ENCODE results near the gene PDLIM3.

The PDLIM3 gene

DNA sequence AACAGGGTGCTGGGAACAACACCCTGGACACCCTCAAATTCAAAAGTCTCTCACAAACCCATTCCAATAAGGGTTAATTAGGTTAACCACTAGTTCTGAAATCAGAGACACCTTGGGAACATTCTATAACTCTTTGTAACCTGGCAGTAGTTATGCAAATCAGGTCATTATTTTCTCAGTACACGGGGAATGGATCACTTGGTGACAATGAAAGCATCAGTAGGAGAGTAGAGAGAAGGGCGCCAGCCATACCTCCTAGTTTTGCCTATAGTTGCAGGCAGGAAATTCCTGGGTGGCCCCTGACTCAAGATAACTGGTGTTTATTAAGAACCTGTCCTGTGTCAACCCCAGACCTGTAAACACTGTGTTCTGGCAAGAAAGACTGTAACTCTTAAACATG, 66.3 kb downstream of the PDLIM3 start:
- ATAC-seq = no peak

DNA sequence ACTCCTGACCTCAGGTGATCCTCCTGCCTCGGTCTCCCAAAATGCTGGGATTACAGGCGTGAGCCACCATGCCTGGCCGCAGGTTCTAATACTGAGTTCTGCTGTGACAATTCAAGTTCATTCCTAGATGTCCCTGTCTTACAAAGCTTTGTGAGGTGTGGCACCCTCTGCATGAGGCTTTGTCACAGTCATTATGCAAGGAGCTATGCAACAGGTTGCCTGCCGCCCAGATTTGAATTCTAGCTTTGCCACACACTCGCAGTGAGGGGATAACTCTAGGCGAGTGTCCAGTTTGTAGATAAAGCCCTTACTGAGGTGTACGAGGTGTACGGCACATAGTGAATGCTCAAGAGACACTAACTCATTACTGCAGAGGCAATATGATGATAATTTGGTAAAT, 67.3 kb downstream of the PDLIM3 start:
- no peak for ATAC-seq

DNA sequence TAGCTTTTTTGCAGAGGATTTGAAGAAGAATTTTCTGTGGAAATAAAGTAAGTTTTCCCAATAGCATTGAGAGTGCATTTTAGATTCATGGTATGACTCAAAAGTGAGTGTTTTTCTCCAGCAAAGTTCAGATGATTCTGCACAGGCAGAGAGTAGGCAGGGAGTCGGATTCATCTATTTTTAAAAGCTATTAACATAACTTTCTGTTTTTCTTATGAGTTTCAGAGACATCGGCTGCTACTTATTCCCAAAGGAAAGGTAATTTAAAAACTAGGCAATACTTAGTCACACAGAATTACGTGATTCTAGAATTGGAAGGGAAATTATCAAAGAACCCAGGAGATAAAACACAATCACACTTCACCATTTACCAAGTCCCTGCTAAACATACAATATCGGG, 68.2 kb downstream of the PDLIM3 start:
- no peak for ATAC-seq

DNA sequence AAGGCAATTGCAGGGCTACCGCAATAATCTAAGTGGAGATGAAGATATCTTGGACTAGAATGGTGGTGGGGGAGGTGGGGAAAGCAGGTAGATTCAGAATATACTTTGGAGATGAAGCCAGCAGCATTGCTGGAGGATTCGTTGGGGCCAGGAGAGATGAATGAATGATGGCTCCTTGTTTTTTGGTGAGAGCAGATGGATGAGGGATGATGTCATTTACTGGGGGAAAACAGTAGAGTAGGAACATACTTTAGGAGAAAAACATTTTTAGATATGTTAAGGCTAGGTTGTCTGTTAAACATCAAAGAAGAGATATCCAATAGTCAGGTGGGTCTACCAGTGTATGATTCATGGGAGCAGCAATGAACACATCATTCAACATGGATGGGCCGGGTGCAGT, 69.6 kb downstream of the PDLIM3 start:
- ATAC-seq = no peak

DNA sequence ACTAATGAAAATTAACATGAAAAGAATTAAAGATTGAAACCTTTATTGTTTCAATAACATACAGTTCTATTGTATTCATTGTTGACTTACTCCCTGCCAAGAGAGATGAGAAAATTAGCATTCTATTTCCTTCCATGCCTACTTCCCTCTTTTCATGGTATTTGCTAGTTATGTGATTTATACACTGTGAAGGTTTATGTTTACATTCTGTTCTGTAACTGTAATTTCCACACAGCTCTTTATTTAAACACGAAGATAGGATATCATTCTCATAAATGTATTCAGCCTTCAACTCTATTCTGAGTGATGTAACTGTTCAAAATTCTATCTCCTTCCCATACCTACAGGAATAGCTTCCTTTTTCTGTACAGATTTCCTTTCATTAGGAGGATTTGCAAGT, 70.4 kb downstream of the PDLIM3 start:
- ATAC-seq = no peak

DNA sequence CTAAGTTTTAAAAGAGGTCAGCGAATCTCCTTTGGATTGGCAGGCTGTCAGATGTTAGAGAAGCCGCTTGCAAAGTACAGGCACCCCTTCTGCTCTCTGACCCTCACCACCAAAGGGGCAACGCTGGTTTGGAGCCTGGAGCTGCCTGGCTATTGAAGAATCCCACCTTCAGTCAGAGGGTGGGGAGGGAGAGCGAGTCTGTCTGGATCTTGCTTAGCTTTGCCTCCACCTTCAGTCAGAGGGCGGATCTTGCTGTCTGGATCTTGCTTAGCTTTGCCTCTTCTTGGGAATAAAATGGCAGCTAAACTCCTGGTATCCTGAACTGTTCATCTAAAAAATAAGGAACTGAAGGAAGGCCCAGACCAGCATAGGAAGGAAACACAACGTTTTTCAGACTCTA, 71.1 kb downstream of the PDLIM3 start:
- no peak for ATAC-seq

DNA sequence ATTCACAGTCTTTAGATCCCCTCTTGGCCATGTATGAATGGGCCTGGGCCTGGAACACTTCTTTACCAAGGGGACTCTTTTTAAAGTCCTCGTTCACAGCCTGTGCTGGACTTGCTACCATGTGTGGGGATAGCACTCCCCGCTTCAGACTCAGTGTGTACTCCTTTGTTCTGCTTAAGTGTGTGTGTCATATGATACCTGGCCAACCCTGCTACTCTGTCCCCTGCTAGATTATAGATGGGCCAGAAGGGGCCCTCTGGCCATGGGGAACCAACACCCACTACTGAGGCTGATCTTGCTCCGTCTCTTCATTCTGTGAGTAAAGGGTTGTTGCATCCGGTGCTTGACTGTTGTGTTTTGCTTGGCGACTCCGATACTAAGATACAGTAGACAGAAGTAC, 71.8 kb downstream of the PDLIM3 start:
- ATAC-seq = no peak

DNA sequence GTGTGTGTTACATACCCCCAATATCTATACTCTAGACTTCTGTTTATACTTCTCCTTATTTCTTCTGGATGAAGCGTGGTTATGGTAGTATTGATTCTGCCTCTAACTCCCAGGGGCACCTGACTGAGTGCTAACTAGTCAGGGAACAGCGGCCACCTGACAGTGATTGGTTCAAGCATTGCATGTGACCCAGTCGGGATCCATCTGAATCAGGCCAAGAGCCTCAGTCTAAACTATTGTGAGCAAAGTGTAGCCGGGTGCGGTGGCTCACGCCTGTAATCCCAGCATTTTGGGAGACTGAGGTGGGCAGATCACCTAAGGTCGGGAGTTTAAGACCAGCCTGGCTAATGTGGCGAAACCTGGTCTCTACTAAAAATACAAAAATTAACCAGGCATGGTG, 73.7 kb downstream of the PDLIM3 start:
- no peak for ATAC-seq

DNA sequence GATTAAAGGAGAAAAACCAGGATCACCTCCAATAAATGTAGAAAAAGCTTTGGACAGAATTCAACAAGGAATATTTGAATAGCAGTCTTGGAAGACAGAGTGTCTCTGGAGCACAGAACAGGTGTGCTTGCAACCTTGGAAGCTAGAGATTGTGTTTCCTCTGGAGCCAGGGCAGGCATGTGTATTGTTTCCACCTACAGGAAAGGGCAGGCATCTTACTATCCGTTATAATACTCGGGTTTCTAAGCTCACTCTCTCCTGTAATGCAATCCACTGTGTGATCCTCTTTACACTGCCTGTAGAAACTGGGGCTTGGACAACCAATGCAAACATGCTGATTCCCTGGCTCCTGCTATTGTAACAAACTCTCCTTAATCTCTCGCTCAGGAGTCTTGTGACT, 78.2 kb downstream of the PDLIM3 start:
- ATAC-seq = no peak

DNA sequence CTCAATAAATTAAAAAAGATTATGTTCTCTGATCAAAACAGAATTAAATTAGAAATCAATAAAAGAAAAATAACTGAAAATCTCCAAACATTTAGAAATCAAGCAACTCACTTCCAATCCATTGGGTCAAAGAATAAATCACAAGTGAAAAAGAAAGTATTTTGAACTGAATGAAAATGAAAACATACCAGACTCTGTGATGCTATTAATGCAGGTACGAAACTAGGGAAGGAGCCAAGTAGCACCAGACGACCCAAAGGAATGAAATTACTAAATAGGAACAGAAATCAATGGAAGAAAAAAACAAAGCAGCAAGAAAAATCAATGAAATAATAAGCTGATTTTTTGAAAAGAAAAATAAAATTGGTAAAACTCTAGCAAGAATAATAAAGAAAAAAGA, 79.2 kb downstream of the PDLIM3 start:
- no peak for ATAC-seq

Measured in activated CD4-positive, CD25-positive, alpha-beta regulatory T cell treated with anti-CD3 and anti-CD28 coated beads, Interleukin-2, amount 50 U/mL, for 24 hours (primary cell).